ENCODE results near the gene DNAH2.

DNA sequence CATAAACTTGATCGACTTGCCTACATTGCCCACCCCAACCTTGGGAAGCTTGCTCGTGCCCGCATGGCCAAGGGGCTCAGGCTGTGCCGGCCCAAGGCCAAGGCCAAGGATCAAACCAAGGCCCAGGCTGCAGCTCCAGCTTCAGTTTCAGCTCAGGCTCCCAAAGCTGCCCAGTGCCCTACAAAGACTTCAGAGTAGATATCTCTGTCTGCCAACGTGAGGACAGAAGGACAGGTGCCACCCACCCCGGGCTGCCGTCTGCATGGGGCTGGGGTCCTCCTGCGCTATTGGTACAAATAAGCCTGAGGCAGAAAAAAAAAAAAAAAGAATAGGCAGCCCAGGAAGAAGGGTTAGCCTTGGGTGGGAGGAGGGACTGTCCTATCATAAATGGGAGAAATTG, 37.1 kb downstream of the DNAH2 start:
- no peak for TF ChIP-seq POLR2A (IDR thresholded peaks at IDR 0.05)
- TF ChIP-seq, protein P1, sequence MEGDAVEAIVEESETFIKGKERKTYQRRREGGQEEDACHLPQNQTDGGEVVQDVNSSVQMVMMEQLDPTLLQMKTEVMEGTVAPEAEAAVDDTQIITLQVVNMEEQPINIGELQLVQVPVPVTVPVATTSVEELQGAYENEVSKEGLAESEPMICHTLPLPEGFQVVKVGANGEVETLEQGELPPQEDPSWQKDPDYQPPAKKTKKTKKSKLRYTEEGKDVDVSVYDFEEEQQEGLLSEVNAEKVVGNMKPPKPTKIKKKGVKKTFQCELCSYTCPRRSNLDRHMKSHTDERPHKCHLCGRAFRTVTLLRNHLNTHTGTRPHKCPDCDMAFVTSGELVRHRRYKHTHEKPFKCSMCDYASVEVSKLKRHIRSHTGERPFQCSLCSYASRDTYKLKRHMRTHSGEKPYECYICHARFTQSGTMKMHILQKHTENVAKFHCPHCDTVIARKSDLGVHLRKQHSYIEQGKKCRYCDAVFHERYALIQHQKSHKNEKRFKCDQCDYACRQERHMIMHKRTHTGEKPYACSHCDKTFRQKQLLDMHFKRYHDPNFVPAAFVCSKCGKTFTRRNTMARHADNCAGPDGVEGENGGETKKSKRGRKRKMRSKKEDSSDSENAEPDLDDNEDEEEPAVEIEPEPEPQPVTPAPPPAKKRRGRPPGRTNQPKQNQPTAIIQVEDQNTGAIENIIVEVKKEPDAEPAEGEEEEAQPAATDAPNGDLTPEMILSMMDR (IDR thresholded peaks at IDR 0.05): no peak
